ENCODE results near the gene MRPL3.

DNA sequence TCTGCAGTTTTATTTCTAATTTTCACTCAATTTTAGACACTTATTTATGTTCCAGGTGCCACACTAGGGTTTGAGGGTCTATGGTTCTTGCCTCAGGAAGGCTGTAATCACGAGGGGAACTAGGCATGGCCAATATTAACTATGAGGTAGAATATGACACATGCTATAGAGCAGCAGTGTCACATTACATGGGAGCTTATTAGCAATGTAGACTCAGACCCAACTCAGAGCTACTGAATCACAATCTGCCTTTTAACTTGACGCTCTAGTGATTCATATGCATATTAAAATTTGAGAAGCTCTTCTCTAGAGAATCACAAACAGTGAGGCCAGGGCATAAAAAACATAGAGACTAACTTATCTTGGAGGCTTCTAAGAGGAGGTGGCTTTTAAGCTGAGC is 32.8 kb upstream of the MRPL3 start:
- TF ChIP-seq, protein P1, sequence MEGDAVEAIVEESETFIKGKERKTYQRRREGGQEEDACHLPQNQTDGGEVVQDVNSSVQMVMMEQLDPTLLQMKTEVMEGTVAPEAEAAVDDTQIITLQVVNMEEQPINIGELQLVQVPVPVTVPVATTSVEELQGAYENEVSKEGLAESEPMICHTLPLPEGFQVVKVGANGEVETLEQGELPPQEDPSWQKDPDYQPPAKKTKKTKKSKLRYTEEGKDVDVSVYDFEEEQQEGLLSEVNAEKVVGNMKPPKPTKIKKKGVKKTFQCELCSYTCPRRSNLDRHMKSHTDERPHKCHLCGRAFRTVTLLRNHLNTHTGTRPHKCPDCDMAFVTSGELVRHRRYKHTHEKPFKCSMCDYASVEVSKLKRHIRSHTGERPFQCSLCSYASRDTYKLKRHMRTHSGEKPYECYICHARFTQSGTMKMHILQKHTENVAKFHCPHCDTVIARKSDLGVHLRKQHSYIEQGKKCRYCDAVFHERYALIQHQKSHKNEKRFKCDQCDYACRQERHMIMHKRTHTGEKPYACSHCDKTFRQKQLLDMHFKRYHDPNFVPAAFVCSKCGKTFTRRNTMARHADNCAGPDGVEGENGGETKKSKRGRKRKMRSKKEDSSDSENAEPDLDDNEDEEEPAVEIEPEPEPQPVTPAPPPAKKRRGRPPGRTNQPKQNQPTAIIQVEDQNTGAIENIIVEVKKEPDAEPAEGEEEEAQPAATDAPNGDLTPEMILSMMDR (conservative IDR thresholded peaks at IDR 0.05; ENCODE audit: low read depth, low read length) = no peak
- no peak for TF ChIP-seq EZH2 (IDR thresholded peaks at IDR 0.05; ENCODE audit: borderline replicate concordance, low read depth, low read length, poor library complexity, severe bottlenecking)
